Left hindlimb (tissue), 1 donor: ENCODE results near the gene LENG8.
A peak's percentile ranks its signal among the peaks of the same experiment; 100 is the strongest.
"Not testable (repeated sequence)": the region's sequence is repeated elsewhere in the genome, so short reads cannot be mapped to it uniquely, and the experiment has no call there.

Source experiments
- DNase-seq: peaks from one replicate; pipeline ENCODE4 v3.0.0-alpha.2; 2018

The LENG8 gene

DNA sequence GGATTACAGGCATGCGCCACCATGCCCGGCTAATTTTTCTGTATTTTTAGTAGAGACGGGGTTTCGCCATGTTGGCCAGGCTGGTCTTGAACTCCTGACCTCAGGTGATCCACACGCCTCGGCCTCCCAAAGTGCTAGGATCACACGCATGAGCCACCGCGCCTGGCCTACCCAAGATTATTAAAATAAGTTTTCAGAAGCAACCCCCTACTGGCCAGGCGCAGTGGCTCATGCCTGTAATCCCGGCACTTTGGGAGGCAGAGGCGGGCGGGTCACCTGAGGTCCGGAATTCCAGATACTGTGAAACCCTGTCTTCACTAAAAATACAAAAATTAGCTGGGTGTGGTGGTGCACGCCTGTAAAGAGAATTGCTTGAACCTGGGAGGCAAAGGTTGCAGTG is 2.6 kb upstream of the LENG8 start:
- not testable (repeated sequence) for DNase-seq

DNA sequence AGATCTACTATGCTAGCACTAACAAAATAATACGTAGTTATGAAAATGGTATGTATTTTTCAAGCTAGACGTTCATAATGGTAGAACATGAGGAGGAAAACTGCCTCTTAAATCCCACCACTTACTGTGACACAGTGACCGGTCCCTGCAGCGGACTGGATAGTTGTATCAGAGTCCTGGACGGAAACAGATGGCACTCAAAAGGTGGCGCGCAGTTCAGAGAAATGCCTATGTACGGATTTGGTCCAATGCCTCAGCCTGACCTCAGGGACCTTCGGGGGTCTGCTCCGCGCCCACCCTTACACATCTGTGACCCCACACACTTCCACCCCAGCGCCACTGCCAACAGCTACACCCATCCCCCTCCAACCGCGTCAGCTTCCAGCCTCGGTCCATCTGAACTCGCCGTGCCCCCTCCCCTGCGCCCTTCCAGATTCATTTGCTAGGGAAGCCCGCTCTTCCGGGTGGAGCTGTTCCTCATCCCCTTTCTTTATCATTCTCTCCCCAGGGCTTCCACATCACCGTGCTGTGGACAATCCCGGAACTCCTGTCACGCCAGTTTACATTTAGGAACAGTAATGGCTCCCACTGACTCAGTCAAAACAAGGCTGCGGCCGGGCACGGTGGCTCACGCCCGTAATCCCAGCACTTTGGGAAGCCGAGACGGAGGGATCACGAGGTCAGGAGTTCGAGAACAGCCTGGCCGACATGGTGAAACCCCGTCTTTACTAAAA is 792 bp upstream of the LENG8 start:
- peak; percentile 85 for DNase-seq

DNA sequence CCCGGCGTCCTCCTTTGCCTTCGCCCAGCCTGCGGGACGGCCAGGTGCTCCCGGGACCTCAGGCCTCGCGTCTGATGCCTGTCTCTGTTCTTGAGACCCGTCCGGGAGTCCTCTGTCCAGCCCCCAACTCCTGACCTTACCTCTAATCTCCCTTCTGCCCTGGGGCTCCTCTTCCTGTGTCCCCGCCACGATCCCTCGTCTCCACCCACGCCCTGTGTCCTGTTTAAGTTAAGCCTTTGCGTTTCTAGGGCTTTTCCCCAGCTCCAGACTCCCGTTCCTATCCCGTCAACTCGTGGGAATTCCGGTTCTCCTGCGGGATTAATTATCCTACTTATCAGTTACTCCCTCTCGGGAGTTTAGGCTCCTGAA is 686 bp downstream of the LENG8 start:
- no peak for DNase-seq

DNA sequence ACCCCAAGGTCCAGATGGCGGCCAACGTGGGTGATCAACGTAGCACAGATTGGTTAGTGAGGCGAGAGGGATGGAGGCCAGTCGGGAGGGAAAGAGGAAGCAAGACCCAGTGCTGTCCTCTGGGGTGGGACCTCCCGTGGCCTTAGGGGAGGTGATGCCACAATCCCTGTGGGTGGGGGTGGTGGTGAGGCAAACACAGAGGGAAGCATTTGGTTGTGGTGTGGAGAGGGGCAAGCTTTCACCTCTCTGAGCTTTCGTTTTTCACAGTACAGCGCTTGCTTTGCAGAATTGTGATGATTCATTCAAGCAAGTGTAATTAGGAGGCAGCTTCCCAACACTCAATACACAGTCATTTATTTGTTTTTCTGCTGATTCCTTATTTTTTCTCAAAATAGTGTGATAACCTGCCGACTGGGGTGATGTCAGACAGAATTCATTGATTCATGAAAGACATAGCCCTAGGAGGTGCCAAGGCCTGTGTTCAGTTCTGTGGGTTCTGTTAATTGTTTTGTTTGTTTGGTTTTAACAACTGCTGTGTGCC is 2.4 kb downstream of the LENG8 start:
- no peak for DNase-seq

DNA sequence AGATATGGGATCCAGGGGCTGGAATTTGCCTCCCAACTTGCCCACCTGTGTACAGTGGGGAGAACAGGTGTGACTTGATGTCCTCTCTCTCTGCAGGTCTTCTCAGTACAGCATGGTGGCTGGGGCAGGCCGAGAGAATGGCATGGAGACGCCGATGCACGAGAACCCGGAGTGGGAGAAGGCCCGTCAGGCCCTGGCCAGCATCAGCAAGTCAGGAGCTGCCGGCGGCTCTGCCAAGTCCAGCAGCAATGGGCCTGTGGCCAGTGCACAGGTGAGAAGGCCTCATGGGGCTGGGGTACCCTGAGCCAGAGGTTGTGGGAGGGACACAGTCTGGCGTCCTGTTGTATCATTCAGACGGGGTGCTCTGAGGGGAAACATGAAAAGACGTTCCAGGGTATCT is 3.0 kb downstream of the LENG8 start:
- no peak for DNase-seq

DNA sequence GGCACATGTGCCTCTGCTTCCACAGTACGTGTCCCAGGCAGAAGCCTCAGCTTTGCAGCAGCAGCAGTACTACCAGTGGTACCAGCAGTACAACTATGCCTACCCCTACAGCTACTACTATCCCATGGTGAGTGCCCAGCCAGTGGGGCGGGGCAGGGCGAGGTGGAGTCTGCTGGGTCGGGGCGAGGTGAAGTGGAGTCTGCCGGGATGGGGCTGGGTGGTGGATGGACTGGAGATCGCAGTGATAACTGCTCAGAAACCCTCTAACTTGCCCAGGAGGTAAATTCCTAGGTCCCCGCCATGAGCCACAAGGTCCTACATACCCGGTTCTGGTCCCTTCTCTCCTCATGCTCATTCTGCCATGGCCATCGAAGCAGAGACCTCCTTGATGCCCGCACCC is 3.6 kb downstream of the LENG8 start:
- DNase-seq = no peak

DNA sequence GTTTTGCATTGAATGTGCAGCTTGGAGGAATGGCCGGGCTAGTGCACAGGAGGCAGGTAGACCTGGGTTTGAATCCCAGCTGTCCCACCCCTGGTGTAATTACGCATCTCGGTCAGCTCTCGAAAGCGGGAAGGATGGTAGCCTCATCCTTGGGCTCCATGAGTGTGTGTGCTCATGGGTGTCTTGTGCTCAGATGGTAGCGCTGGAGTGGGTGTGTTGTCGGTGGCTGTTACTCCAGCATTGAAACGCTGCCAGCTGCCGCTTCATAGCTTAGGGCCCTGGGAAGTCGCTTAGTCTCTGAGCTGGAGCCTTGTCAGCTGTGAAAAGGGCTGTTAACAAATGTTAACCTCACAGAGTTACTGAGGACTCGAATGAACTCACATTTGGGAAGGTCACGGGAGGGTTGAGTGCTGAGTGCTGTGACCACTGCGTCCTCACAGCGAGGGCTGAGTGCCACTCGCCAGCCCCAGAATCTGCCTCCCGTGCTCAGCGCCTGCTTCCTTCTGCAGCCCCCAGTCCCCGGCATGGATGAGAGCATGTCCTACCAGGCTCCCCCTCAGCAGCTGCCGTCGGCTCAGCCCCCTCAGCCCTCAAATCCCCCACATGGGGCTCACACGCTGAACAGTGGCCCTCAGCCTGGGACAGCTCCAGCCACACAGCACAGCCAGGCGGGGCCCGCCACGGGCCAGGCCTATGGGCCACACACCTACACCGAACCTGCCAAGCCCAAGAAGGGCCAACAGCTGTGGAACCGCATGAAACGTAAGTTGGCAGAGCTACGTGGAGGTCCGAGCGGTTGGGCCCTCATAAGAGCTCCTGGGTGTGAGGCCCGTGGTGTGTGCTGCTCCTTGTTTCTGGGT is 5.2 kb downstream of the LENG8 start:
- no peak for DNase-seq

DNA sequence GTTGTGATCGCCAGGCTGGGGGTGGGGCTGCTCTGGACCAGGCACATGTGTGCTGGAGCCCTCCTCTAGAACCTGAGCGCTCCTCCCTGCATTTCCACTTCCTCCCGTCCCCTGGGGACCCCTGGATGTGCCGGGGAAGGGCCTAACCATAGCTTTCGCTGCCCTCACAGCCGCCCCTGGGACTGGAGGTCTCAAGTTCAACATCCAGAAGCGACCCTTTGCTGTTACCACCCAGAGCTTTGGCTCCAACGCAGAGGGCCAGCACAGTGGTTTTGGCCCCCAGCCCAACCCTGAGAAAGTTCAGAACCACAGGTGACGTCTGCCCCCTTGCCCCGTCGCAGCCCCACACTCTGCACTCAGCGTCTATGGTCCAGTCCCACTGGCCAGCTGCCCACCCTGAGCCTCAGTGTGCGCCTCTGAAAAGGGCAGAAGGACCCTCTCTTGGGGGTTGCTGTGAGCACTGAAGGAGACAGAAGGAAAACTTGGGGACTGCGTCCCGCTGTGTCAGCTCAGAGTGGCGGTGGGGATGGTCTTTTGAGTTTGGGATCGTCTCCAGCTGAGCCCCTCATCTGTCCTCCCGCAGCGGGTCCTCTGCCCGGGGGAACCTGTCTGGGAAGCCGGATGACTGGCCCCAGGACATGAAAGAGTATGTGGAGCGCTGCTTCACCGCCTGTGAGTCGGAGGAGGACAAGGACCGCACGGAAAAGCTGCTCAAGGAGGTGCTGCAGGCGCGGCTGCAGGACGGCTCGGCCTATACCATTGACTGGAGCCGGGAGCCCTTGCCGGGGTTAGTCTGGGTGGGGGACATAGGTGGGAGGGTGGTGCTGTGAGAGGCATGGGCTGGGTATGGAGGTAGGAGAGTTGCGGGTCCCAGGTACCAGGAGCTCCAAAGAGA is 6.0 kb downstream of the LENG8 start:
- no peak for DNase-seq

DNA sequence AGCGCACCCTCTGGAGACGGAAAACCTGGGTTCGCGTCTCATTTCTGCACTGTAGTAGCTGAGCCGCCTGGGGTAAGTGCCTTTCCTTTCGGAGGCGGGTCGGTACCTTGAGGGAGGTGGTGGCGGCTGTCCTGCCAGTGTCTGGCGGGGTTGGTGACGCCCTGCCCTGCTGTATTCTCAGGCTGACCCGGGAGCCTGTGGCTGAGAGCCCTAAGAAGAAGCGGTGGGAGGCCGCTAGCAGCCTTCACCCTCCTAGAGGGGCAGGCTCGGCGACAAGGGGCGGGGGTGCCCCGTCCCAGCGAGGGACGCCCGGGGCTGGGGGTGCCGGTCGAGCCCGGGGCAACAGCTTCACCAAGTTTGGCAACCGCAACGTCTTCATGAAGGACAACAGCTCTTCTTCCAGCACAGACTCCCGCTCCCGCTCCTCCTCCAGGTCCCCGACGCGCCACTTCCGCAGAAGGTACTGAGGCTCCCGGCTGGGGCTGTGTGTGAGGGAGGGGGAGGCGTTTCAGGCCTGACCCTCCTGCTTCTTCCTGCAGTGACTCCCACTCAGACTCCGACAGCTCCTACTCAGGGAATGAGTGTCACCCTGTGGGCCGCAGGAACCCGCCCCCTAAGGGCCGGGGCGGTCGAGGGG is 6.9 kb downstream of the LENG8 start:
- no peak for DNase-seq

DNA sequence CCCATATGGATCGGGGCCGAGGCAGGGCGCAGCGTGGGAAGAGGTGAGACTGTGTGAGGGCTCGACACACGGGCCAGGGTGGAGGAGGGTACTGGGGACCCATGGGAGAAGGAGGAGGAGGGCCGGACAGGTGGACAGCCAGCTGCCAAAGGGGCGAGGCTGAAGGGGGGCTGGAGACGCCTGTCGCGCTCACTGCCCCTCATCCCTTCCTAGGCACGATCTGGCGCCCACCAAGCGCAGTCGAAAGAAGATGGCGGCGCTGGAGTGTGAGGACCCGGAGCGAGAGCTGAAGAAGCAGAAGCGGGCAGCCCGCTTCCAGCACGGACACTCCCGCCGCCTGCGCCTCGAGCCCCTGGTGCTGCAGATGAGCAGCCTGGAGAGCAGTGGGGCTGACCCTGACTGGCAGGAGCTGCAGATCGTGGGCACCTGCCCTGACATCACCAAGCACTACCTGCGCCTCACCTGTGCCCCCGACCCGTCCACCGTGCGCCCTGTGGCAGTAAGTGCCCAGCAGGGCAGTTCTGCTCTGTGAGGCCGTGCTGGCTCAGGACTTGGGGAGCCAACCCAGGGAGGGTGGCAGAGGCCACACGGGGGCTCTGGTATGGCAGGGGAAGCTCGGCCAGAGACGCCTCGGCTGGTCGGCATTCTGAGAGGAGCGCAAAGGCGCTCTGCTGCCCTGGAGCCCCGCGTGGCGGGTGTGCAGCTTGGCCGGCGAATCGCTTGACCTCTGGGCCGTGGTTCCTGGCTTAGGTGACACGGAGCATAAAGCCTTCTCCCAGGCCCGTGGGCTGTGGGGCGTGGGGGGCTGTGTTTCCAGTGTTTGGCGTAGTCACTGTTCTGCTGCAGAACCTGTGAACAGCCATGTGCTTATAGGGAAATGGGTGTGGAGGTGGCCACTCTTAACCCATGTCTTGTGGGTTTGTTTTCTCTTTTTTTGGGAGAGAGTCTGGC is 7.7 kb downstream of the LENG8 start:
- no peak for DNase-seq

DNA sequence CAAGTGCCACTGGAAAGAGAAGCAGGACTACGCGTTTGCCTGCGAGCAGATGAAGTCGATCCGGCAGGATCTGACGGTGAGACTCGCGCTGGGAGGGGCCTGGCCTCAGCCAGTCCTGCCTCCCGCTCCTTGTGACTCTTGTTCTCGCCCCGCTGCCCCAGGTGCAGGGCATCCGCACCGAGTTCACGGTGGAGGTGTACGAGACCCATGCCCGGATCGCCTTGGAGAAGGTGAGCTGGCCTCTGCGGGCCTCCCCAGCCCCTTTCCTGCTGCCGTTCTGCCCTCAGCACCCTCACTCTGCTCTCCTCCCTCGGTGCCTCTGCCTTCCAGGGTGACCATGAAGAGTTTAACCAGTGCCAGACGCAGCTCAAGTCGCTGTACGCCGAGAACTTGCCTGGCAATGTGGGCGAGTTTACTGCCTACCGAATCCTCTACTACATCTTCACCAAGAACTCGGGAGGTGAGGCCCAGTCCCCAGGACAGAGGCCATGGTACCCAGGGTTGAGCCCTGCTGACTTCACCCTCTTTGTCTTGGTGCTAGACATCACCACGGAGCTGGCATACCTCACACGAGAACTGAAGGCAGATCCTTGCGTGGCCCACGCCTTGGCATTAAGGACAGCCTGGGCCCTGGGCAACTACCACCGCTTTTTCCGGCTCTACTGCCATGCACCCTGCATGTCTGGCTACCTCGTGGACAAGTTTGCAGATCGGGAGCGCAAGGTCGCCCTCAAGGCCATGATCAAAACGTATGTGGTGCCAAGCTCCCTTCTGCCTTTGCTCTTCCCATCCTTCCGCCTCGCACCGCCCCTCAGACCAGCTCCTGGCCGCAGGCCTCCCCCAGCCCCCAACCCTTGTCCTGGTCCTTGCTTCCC is 9.0 kb downstream of the LENG8 start:
- DNase-seq = no peak

DNA sequence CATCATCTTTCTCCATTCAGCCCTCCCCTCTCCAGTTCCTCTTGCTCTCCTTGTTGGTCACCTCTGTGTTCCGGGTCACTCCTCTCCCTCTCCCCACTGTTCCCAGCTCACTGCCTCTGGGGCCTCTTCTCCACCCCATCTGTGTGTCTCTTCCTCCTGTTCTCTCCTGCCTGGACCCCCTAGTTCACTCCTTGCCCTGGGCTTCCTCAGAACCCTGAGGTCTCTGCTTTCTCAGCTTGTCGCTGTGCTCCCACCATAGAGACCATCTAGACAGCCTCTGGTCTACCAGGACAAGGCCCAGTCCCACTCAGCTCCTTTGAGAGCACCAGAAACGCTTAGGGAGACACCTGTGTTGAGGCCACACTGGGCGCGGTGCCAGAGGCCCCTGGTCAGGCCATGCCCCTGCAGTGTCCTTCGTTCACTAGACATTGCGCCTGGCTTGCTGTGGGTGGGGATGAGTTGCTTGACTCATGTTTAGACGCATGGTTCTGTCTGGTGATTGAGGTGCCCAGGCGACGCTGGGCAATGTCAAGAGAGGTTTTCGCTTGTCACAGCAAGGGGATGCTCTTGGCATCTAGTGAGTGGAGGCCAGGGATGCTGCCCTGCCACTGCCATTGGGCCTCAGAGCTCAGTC is 9.8 kb downstream of the LENG8 start:
- DNase-seq = peak; percentile 38

DNA sequence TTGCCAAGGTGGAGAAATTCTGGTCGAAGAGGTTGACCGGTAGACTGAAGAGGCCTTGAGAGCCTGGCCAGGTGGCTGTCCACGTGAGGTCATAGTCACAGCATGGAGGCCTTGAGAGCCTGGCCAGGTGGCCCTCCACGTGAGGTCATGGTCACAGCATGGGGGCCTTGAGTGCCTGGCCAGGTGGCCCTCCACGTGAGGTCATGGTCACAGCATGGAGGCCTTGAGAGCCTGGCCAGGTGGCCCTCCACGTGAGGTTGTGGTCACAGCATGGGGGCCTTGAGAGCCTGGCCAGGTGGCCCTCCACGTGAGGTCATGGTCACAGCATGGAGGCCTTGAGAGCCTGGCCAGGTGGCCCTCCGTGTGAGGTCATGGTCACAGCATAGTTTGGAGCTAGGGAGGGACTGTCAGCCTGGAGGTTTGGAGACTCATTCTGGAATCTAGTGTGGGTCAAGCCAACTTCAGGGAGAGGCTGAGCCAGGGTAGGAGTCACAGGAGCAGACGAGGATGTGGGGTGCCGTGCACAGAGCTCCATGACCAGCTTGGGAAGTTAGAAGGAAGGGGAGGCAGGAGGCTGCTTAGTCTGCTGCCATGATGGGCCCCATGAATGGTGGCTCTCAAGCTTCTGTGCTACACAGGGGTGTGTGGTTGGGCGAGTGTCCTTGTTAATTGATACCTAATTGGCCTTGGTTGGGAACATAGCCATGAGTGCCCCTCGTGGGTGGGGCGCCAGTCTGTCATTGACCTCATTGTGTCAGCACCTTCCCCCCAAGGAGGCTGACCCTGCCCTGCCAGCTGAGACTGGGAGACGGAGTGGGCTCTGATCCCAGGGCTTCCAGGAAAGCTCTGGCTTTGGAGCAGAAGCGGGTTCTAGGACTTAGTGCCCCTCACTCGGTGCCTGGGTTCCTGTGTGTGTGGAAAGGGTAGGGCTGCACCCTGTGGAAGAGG is 10.6 kb downstream of the LENG8 start:
- no peak for DNase-seq

DNA sequence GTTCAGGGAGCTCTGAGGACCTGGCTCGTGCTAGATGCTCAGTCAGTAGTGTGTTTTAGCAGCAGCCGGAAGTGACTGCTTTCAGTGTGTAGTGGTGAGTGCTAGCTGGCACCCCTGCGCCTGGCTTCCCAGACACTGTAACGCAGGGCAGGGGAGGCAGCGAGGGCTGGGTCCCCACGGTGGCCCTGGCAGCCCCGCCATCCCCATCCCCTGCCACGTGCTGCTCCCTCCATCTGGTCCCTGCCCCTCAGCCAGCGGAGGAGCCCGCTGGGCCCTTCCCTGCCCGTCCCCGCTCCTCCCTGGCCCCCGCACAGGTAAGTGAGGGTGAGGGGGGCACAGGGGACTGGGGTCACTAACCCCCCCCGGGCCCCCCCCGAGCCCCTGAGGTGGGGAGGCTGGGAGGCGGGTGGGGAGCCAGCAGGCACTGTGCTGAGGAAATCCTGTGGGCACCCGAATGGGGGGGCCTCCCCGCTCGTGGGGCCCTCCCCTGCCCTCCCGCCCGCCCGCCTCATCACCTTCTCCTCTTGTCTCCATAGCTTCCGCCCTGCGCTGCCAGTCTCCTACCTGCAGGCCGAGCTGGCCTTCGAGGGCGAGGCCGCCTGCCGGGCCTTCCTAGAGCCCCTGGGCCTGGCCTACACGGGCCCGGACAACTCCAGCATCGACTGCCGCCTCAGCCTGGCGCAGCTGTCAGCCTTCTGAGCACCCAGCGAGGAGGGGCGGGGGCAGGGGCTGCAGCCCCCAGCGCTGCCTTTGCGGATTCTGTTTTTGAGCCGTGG is 11.4 kb downstream of the LENG8 start:
- DNase-seq = no peak

DNA sequence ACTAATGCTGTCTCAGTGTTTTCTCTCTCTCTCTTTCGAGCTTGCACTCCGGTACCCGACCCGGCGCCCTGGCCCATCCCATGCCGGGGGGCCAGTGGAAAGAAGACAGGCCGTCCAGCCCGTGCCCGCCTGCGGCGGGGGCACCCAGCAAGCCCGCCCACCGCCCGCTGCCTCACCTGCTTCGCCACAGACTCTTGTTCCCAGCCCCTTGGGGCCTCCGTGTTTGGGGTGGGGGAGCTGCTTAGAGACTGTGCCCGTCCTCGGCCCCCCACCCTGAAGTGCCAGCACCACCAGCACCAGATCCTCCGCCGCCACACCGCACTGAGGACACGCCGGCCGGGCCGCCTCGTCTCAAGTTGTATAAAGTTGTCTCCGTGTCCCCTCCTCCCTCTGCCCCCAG is 12.2 kb downstream of the LENG8 start:
- no peak for DNase-seq

DNA sequence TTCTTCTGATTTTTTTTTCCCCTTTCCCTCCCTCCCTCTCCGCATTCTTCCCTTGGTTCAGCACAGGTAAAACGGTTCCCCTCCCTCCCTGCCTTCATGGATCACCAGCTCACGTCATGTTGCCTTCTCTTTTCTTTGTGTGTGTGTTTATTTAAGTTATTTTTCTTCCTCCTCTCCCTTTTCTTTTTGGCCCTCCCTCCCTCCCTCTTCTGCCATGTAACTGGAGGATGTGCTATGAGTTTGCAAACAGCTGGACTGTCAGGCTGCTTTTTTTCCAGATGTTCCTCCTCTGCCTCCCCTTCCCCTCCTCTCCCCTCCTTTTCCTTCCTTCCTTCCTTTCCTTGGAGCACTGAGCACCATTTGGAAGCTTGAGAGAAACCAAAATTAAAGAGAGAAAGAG is 12.6 kb downstream of the LENG8 start:
- no peak for DNase-seq

DNA sequence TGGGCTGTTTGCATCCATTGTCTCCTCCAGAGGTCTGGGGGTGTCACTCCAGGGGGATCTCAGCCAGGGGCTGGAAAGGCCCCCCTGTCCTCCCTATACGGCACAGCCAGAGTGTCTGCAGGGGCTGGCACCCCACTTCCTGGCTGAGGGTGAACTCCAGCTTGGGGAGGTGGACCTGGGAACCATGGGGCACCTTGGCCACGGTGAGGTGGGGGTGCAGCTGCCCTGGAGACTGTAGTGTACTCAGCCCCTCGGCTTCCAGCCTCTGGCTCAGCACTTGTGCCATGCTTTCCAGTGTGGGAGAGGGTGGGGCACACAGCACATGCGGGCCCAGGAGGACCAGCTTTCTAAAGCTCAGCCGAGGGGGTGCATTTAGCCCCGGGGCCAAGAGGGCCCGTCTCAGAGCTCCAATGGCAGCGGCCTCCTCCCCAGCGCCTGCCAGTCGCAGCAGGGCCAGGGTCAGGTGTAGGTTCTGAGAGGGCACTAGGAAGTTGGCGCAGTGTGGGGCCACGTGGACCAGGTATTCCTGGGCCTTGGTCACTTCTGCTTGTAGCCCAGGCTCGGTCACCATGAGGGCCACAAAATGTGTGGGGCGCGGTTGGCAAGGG is 13.2 kb downstream of the LENG8 start:
- no peak for DNase-seq
